Endothelial cell of umbilical vein (primary cell): ENCODE results near the gene AURKA. TPM values are rescaled to one million over a fixed set of nuclear protein-coding genes. Genes with fewer than 3 reads are reported as not detected.

ENCODE experiments used
- BruUV-seq: library from RNA; stranded (reverse); fragments of 400-500 nt; replicated peaks from 2 replicates; lab custom pipeline; 2021; lab: Mats Ljungman, UMichigan
- CTCF ChIA-PET: fragments of 300-600, 350-600 bp; sonication (Branson Sonifier 250); formaldehyde crosslinking; loops from one replicate; lab custom pipeline; 2021; ENCODE audit warnings: antibody characterized with exemption, inconsistent platforms; lab: Charles Lee
- POLR2A ChIA-PET: fragments of 300-600, 350-600 bp; sonication (Branson Sonifier 250); formaldehyde crosslinking; loops from one replicate; lab custom pipeline; 2021; ENCODE audit warnings: antibody characterized with exemption, inconsistent platforms; lab: Charles Lee
- DNase-seq: peaks from one replicate; pipeline ENCODE4 v3.0.0-alpha.2; 2011; ENCODE audit warnings: low read depth, low spot score
- FAIRE-seq: peaks from 2 replicates; lab custom pipeline; 2011; peaks lifted over from hg19 to GRCh38; lab: Jason Lieb, UNC
- H2AFZ ChIP-seq: 2 replicates; pipeline ENCODE4 v1.6.0; 2012; ENCODE audit warnings: low read depth, low read length, control low read depth, inconsistent platforms
- H3K27ac ChIP-seq: 2 replicates; pipeline ENCODE4 v1.5.1; 2011; ENCODE audit warnings: low read depth, mild to moderate bottlenecking, control low read depth, low read length, moderate library complexity; ENCODE audit not compliant: insufficient read depth
- H3K27me3 ChIP-seq, 2 experiments: 2 replicates each; pipeline versions ENCODE4 v1.6.0 to v1.6.1; 2011; ENCODE audit warnings: low read length in 2 of 2, mixed read lengths in 1 of 2; ENCODE audit not compliant: control insufficient read depth in 2 of 2, insufficient read depth in 2 of 2
- H3K36me3 ChIP-seq, 2 experiments: 2 replicates in 1 of 2; 3 replicates in 1 of 2; pipeline ENCODE4 v1.5.1; 2011; ENCODE audit warnings: low read length in 2 of 2, mild to moderate bottlenecking in 1 of 2, moderate library complexity in 1 of 2; ENCODE audit not compliant: control insufficient read depth in 2 of 2, insufficient read depth in 2 of 2; ENCODE audit errors: extremely low read depth in 1 of 2
- H3K4me1 ChIP-seq: 3 replicates; pipeline ENCODE4 v1.5.1; 2011; ENCODE audit warnings: mild to moderate bottlenecking, low read length; ENCODE audit not compliant: control insufficient read depth, insufficient read depth; ENCODE audit errors: extremely low read depth
- H3K4me2 ChIP-seq: 2 replicates; pipeline ENCODE4 v1.6.1; 2011; ENCODE audit warnings: low read length, control low read depth, mixed read lengths; ENCODE audit not compliant: insufficient read depth
- H3K4me3 ChIP-seq, 3 experiments: fragments of 200-600 bp in 1 of 3; sonication (generic), shearing (Covaris generic) in 1 of 3; replicated peaks in 1 of 3; 2 replicates each; pipeline ENCODE4 v1.5.1; 2011 to 2016; ENCODE audit warnings: control low read depth in 3 of 3, low read length in 3 of 3, mild to moderate bottlenecking in 2 of 3, inconsistent platforms in 1 of 3, low read depth in 1 of 3, moderate library complexity in 1 of 3; ENCODE audit not compliant: insufficient read depth in 1 of 3
- H3K79me2 ChIP-seq: 2 replicates; pipeline ENCODE4 v1.6.0; 2012; ENCODE audit warnings: low read length, inconsistent platforms; ENCODE audit not compliant: control insufficient read depth, insufficient read depth
- H3K9ac ChIP-seq: replicated peaks from 2 replicates; pipeline ENCODE3; 2011; ENCODE audit warnings: low read length, control low read depth; ENCODE audit not compliant: insufficient read depth; ENCODE audit errors: extremely low read depth
- H3K9me1 ChIP-seq: replicated peaks from 3 replicates; pipeline ENCODE4 v1.6.0; 2011; ENCODE audit warnings: mild to moderate bottlenecking, low read length; ENCODE audit not compliant: control insufficient read depth, insufficient read depth; ENCODE audit errors: extremely low read depth
- H3K9me3 ChIP-seq: replicated peaks from 2 replicates; pipeline ENCODE4 v1.5.1; 2012; ENCODE audit warnings: low read length, inconsistent platforms; ENCODE audit not compliant: control insufficient read depth, insufficient read depth
- H4K20me1 ChIP-seq: replicated peaks from 2 replicates; pipeline ENCODE3; 2011; ENCODE audit warnings: mild to moderate bottlenecking, low read length; ENCODE audit not compliant: control insufficient read depth, insufficient read depth; ENCODE audit errors: extremely low read depth
- EZH2 ChIP-seq: IDR thresholded peaks from 2 replicates; pipeline ENCODE4 v1.6.1; 2012; ENCODE audit warnings: borderline replicate concordance, low read depth, mild to moderate bottlenecking, moderate library complexity, low read length, inconsistent platforms; ENCODE audit not compliant: severe bottlenecking
- FOS ChIP-seq: IDR thresholded peaks from 2 replicates; pipeline ENCODE4 v1.6.1; 2011; ENCODE audit warnings: mild to moderate bottlenecking, low read length, moderate library complexity, borderline replicate concordance; ENCODE audit not compliant: insufficient read depth
- GATA2 ChIP-seq: IDR thresholded peaks from 2 replicates; pipeline ENCODE4 v1.7.0; 2011; ENCODE audit warnings: low read depth, mild to moderate bottlenecking, moderate library complexity, mixed read lengths, low read length; ENCODE audit not compliant: insufficient read length, insufficient read depth
- JUN ChIP-seq: IDR thresholded peaks from 2 replicates; pipeline ENCODE4 v1.6.1; 2011; ENCODE audit warnings: borderline replicate concordance, low read depth; ENCODE audit not compliant: insufficient read length, insufficient read depth
- MYC ChIP-seq: IDR thresholded peaks from one replicate; pipeline ENCODE4 v1.6.1; 2011; ENCODE audit warnings: mild to moderate bottlenecking, low read depth, low read length
- POLR2A ChIP-seq: IDR thresholded peaks from 2 replicates; pipeline ENCODE4 v1.6.1; 2012; ENCODE audit warnings: low read depth, mild to moderate bottlenecking, control low read depth, low read length
- POLR2AphosphoS5 ChIP-seq: IDR thresholded peaks from 2 replicates; pipeline ENCODE4 v1.6.1; 2012; ENCODE audit warnings: low read depth, mild to moderate bottlenecking, control low read depth, low read length, moderate library complexity; ENCODE audit not compliant: insufficient read depth
- dilution Hi-C: fragments of 300-500 bp; cut with MboI; formaldehyde crosslinking; loops from one replicate; pipeline ENCODE4 v1.15.0; 2019; ENCODE audit warnings: low sequenced_read_pairs; ENCODE audit not compliant: extremely low pct_ligation_motif_present
- intact Hi-C: fragments of 100-400 bp; cut with micrococcal nuclease; formaldehyde crosslinking; loops from one replicate; pipeline ENCODE4 v1.10.0; 2022
- polyA plus RNA-seq, 4 experiments: library from polyadenylated mRNA; depleted of rRNA in 3 of 4; stranded (reverse) in 3 of 4; unstranded in 1 of 4; fragments of >200 nt; gene quantifications; 2 replicates each; pipeline versions ENCODE4 v1.2.1 to v1.2.3, GENCODE V29; 2011 to 2012; ENCODE audit warnings: missing spikeins in 1 of 4
- total RNA-seq: library from RNA; stranded (reverse); gene quantifications from 2 replicates; pipeline ENCODE4 v1.2.3, GENCODE V29; 2021
- TF ChIP-seq, protein P1 (sequence below), 2 donors: IDR thresholded peaks; 1 replicate in 1 of 2; 2 replicates in 1 of 2; pipeline ENCODE4 v1.5.1; 2011; ENCODE audit warnings: low read length in 2 of 2, mild to moderate bottlenecking in 2 of 2, moderate library complexity in 2 of 2, control low read depth in 1 of 2, inconsistent platforms in 1 of 2, low read depth in 1 of 2; ENCODE audit not compliant: insufficient read depth in 1 of 2; ENCODE audit errors: extremely low read depth in 1 of 2
- TF ChIP-seq, protein P2 (sequence below): IDR thresholded peaks from 2 replicates; pipeline ENCODE4 v1.6.1; 2011; ENCODE audit not compliant: insufficient read depth, insufficient read length

Gene AURKA
- total and polyA plus RNA-seq, 2 donors (not counting 3 experiments of a cell fraction or from before 2014, with no cell fraction given) = 33.1 to 56.9 TPM

DNA sequence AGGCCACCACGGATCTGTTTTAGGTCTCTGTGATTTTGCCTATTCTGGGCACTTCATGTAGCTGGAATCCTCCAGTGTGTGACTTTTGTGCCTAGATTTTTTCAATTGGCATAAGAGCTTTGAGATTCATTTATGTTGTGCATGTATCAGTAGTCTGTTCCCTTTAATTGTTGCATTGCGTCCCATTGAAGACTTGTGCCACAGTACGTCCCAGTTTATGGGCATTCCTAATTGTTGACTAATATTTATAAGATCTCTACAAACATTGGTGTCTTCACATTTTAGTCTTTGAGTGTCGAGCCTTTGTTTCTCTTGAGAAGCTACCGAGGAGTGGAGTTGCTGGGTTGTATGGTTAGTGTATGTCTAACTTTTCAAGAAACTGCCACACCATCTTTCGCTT, 33.9 kb downstream of the AURKA start:
- H3K4me1 ChIP-seq = peaks cover 6% of the 10 kb centered on the region
- H3K4me3 ChIP-seq = no peak overlapping the region
- no peaks in the 10 kb centered on the region for H3K9me1 ChIP-seq
- peaks cover 2% of the 10 kb centered on the region for H3K79me2 ChIP-seq
- intact Hi-C loops = loop anchor here (1.0 to 2.0 kb wide), 3 partner anchors 34 to 110 kb away; partner anchors contain the start of genes AURKA, CSTF1 and RTF2
- H3K27me3 ChIP-seq = peaks cover 3 to 4% of the 10 kb centered on the region in 2 experiments
- FAIRE-seq = no peak
- no peaks in the 10 kb centered on the region for H4K20me1 ChIP-seq
- peak overlapping the region; percentile 59 for H3K4me2 ChIP-seq
- no peaks in the 10 kb centered on the region for H3K36me3 ChIP-seq
- H3K27ac ChIP-seq = no peak overlapping the region
- dilution Hi-C loops = no loop called here
- TF ChIP-seq, protein P1, sequence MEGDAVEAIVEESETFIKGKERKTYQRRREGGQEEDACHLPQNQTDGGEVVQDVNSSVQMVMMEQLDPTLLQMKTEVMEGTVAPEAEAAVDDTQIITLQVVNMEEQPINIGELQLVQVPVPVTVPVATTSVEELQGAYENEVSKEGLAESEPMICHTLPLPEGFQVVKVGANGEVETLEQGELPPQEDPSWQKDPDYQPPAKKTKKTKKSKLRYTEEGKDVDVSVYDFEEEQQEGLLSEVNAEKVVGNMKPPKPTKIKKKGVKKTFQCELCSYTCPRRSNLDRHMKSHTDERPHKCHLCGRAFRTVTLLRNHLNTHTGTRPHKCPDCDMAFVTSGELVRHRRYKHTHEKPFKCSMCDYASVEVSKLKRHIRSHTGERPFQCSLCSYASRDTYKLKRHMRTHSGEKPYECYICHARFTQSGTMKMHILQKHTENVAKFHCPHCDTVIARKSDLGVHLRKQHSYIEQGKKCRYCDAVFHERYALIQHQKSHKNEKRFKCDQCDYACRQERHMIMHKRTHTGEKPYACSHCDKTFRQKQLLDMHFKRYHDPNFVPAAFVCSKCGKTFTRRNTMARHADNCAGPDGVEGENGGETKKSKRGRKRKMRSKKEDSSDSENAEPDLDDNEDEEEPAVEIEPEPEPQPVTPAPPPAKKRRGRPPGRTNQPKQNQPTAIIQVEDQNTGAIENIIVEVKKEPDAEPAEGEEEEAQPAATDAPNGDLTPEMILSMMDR (IDR thresholded peaks at IDR 0.05; ENCODE audit: extremely low read depth in 1 of 2, insufficient read depth in 1 of 2, low read depth in 1 of 2, low read length in 2 of 2) = no peak
- TF ChIP-seq GATA2 = no peak
- TF ChIP-seq JUN = no peak
- TF ChIP-seq, protein P2, sequence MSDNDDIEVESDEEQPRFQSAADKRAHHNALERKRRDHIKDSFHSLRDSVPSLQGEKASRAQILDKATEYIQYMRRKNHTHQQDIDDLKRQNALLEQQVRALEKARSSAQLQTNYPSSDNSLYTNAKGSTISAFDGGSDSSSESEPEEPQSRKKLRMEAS = no peak
- no peak for TF ChIP-seq POLR2AphosphoS5
- no peak for TF ChIP-seq MYC
- TF ChIP-seq FOS = no peak
- no peak for TF ChIP-seq POLR2A
- TF ChIP-seq EZH2 = no peak
- ChIA-PET CTCF (interaction anchor here (1.0 to 2.2 kb wide), 7 partner anchors 8 to 148 kb away, joined by 3 to 7 read pairs (median 4); partner anchors contain the start of genes AURKA, CASS4 and CSTF1), POLR2A (interaction anchor here (1.4 kb wide), 1 partner anchor 34 kb away, joined by 6 read pairs; the partner anchor contains the start of genes AURKA and CSTF1)
- DNase-seq = no peak
- H3K9ac ChIP-seq = no peak overlapping the region
- no TSS peak for BruUV-seq
- no peak overlapping the region for H2AFZ ChIP-seq
- H3K9me3 ChIP-seq = no peaks in the 10 kb centered on the region
